GM19324 (cell line): ENCODE data around the gene KDSR.
"Not testable (repeated sequence)": the region's sequence is repeated elsewhere in the genome, so short reads cannot be mapped to it uniquely, and the experiment has no call there.

Experiments used
- ATAC-seq: cut with Tn5 transposase; IDR thresholded peaks from one replicate; pipeline ENCODE4 v1.9.1; 2021; ENCODE audit warnings: mild to moderate bottlenecking, moderate library complexity; ENCODE audit not compliant: unreplicated experiment, low FRiP score

The KDSR gene

GRCh38 chr18:63366213-63367052 is 573 bp downstream of the KDSR start:
- ATAC-seq: peak; percentile 38

- no peak for ATAC-seq
These were observed 1.2 kb downstream of the KDSR start for GRCh38 chr18:63365876-63366212.

- ATAC-seq: no peak
These were observed 3.1 kb downstream of the KDSR start for GRCh38 chr18:63363951-63364350.

GRCh38 chr18:63363420-63363819 is 3.6 kb downstream of the KDSR start:
- not testable (repeated sequence) for ATAC-seq

- no peak for ATAC-seq
These were observed 10.6 kb downstream of the KDSR start for GRCh38 chr18:63356272-63356896.

GRCh38 chr18:63350230-63350629 is 16.8 kb downstream of the KDSR start:
- ATAC-seq: no peak

GRCh38 chr18:63348508-63349136 is 18.4 kb downstream of the KDSR start:
- ATAC-seq: no peak

GRCh38 chr18:63346480-63347183 is 20.4 kb downstream of the KDSR start:
- no peak for ATAC-seq

GRCh38 chr18:63346031-63346430 is 21.0 kb downstream of the KDSR start:
- ATAC-seq: no peak

- ATAC-seq: no peak
These were observed 22.1 kb downstream of the KDSR start for GRCh38 chr18:63344918-63345317.

- ATAC-seq: no peak
These were observed 22.7 kb downstream of the KDSR start for GRCh38 chr18:63344263-63344662.

- no peak for ATAC-seq
These were observed 24.8 kb downstream of the KDSR start for GRCh38 chr18:63342206-63342605.

- ATAC-seq: no peak
These were observed 27.0 kb downstream of the KDSR start for GRCh38 chr18:63339920-63340484.

- ATAC-seq: no peak
These were observed 30.5 kb downstream of the KDSR start for GRCh38 chr18:63336366-63337099.

- ATAC-seq: no peak
These were observed 35.9 kb downstream of the KDSR start for GRCh38 chr18:63331105-63331504.

GRCh38 chr18:63329431-63330145 is 37.4 kb downstream of the KDSR start:
- ATAC-seq: no peak

GRCh38 chr18:63326011-63326410 is 41.0 kb downstream of the KDSR start:
- ATAC-seq: no peak

- ATAC-seq: no peak
These were observed 41.8 kb downstream of the KDSR start for GRCh38 chr18:63325086-63325686.
